ENCODE results near the gene SCARB2.

The SCARB2 gene

GRCh38 chr4:76197031-76197743 lies 16.4 kb downstream of the SCARB2 start:
- DNase-seq, result no peak

DNA sequence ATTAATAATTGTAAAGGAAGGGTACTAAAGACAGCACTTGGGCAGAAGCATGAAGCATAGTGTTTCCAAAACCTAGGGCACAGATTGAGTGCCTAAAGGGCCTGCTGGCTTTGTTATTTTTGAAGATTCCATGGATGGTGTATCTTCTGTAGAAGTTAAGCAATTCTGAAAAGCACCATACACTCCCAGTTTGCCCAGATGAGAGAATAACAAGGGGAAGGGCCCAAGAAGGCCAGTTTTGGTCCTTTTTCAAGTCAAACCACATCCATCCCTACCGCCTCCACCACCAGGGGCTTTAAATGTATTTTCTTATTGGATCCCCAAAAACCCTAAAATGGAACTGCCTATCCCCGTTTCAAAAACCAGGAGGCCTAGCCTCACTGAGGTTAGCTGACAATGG lies 17.2 kb downstream of the SCARB2 start:
- DNase-seq, result no peak

GRCh38 chr4:76195326-76195725 lies 18.3 kb downstream of the SCARB2 start:
- DNase-seq, result no peak

GRCh38 chr4:76194325-76194724 lies 19.3 kb downstream of the SCARB2 start:
- DNase-seq, result no peak

DNA sequence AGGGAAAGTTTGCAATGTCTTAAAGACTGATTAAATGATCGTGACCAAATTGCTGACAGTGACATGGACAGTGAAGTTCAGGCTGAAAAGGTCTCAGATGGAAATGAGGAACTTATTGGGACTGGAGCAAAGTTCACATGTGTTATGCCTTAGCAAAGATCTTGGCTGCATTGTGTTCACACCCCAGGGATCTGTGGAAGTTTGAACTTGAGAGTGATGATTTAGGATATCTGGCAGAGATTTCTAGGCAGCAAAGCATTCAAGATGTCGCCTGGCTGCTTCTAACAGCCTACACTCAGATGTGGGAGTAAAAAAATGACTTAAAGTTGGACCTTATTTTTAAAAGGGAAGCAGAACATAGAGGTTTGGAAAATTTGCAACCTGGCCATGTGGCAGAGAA lies 21.4 kb downstream of the SCARB2 start:
- no peak for DNase-seq

- DNase-seq, result no peak
These were observed 25.1 kb downstream of the SCARB2 start for GRCh38 chr4:76188557-76188956.

DNA sequence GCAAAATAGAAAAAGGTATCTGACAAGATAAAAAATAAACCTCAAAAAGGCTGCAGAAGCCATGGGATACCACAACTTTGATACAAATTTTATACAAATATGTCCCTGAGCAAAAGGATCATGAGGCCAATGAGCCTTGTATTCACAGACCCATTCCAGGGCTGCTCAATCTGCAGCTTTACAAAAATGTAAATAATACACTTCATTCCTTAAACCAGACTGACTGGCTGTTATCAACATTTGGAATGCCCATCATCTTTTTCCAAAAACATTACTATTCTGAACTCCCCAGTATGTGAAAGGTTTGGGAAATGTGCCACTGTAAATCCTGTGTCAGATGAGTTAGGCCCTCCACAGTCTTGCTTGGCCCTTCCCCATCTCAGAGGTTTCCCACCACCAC lies 25.5 kb downstream of the SCARB2 start:
- DNase-seq, result no peak

DNA sequence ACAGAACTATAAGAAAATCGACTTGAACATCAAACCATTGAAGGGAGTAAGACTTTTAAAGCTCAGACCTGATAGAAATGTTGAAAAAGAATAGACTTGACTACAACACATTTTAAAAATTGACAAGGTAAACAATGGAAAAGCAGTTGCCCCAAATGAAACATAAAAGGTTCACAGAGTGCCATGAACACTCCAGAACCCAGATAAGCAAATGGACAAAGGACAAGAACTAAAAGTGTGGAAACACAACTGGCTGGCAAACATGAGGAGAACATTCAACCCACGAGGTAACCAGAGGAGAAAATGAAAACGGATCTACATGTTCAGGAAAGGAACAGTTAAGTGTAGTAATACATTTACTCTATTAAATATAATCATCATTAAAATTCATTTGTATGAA lies 26.5 kb downstream of the SCARB2 start:
- no peak for DNase-seq

- no peak for DNase-seq
These were observed 31.2 kb downstream of the SCARB2 start for GRCh38 chr4:76182463-76182862.

- DNase-seq, result peak; percentile 82
These were observed 34.0 kb downstream of the SCARB2 start for GRCh38 chr4:76179398-76180318.

DNA sequence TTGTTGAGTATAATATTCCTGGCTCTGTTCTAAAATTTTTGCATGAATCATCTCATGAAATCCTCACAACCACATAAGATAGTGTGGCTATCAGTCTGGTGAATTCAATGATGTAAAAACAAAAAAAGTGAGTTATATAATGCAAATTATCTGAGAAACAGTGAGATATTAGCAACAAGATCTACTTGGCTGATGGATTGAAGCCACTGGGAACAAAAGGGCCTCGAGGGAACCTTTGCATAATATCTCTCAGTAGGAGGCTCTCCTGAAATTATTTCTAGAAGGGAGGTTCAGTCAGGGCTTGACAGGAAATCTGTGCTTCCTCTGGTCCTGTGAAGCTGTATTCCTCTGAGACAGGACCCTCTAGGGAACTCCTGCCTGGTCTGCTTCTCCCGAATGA lies 35.3 kb downstream of the SCARB2 start:
- no peak for DNase-seq

GRCh38 chr4:76177709-76178108 lies 35.9 kb downstream of the SCARB2 start:
- no peak for DNase-seq

GRCh38 chr4:76175336-76175735 lies 38.3 kb downstream of the SCARB2 start:
- no peak for DNase-seq

GRCh38 chr4:76174216-76174615 lies 39.4 kb downstream of the SCARB2 start:
- no peak for DNase-seq

GRCh38 chr4:76168688-76169087 lies 44.9 kb downstream of the SCARB2 start:
- no peak for DNase-seq

GRCh38 chr4:76166480-76166879 lies 47.1 kb downstream of the SCARB2 start:
- no peak for DNase-seq

DNA sequence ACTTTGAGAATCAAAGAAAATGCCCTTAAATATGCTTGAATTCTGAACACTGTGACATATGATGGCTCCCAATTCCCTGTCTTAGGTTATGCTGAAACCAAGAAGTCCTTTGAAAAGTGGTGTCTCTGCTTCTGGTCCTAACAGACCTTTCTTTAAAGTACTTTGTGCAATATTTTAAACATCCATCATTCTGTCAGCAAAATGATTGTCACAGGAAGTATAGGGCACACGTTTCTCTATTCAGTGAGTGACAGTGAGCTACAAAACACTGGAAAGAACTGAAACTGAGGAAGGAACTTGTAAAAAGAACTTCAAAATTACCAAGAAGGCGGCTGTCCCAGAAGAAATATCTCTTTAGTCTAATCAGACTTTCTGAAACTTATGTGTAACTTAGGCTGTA lies 53.3 kb downstream of the SCARB2 start:
- no peak for DNase-seq

- DNase-seq, result no peak
These were observed 57.0 kb downstream of the SCARB2 start for GRCh38 chr4:76156635-76157034.

GRCh38 chr4:76155979-76156378 lies 57.6 kb downstream of the SCARB2 start:
- no peak for DNase-seq

DNA sequence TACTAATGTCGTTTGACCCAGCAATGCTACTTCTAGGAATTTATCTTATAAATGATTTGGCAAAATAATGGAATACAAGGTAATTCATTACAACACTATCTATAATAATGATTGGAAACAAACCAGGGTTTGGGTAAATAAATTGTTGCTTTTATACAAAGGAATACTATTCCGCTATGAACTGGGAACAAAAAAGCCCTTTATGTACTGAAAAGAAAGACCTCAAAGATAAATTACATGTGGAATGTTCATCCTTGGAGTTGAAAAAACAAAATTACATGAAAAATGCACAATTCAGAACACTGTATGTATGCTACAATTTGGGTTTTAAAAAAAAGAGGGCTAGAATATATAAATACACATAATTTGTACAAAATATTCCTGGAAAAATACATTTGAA lies 60.3 kb downstream of the SCARB2 start:
- no peak for DNase-seq

DNA sequence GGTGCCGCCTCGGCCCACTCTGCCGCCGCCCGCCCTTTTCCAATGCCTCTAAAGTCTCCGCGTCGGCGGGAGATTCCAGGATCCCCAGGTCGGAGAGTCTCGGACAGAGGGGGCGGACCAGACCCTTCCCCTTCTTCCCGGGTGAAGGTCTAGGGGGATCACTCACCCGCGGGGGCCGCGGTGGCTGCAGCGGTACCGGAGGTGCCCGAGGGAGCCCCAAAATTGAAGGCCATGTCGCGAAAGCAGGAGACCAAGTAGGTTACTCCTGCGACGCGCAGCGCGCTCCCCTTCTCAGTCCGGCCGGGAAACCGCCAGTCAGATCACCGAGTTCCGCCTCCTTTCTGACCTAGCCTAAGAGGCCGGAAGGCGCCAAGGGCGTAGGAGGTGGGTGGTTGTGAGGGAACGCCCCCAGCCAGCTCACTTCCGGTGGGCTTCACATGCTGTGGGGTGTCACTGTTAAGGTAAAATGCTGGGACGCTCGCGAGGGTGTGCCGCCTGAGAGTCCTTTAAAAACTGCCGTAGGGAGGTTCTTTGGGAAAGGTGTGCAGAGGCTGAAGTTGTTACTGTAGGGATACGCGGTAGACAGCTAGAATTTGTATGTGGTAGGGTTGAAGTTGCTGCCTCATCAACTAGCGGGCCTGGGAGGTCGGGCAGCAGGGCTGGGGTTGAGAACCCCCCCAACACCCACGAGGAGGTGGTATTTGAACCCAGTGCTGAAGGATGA lies 65.3 kb downstream of the SCARB2 start, which contains the start of gene NUP54:
Gene NUP54, minus strand, starts transcription at position 256 of the 724 bp plus-strand sequence. Its CDS starts 23 bp downstream, at position 233.
- peak; percentile 97 for DNase-seq

GRCh38 chr4:76147454-76148141 lies 66.0 kb downstream of the SCARB2 start:
- peak; percentile 47 for DNase-seq

DNA sequence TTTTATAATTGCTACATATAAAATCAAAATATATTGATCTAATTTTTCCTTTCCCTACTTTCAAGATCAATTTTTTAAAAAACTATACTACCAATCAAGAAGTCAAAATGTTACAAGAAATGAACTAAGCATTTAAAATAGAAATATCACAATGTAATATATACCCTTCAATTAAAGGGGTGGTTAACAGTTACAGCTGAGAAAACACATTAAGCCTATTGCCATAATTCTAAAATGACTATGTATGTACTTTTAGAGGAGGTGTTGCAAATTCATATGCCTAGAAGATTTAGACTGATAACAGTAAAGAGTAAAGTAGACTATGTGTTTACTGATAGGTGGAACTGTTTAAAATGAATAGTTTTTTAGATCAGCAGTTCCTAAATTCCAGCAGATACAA lies 69.1 kb downstream of the SCARB2 start:
- no peak for DNase-seq

All from activated naive CD4-positive, alpha-beta T cell treated with Interleukin-2 at 50 U/mL for 16 hours (primary cell).